IMR-90 (cell line): Measurements from ENCODE around the gene SLC7A4. TPM values are rescaled to one million over a fixed set of nuclear protein-coding genes. Genes with fewer than 3 reads are reported as not detected.

Experiments used
- ATAC-seq: fragments of 200-7000 bp; cut with Tn5 transposase; 2 replicates; pipeline ENCODE4 v1.9.1; 2020; ENCODE audit warnings: low read depth, mild to moderate bottlenecking, moderate library complexity
- BruUV-seq: library from RNA; stranded (reverse); fragments of 400-500 nt; replicated peaks from 2 replicates; lab custom pipeline; 2021; lab: Mats Ljungman, UMichigan
- CTCF ChIA-PET: fragments of 300-600 bp; formaldehyde crosslinking; extraction: SDS; loops from one replicate; lab custom pipeline; 2021; ENCODE audit warnings: antibody characterized with exemption; lab: Yijun Ruan, JAX
- POLR2A ChIA-PET: fragments of 300-600 bp; sonication (Branson Sonifier 250); formaldehyde crosslinking; loops from one replicate; lab custom pipeline; 2022; ENCODE audit warnings: antibody characterized with exemption; ENCODE audit not compliant: unreplicated experiment; lab: Charles Lee
- DNase-seq: peaks from one replicate; pipeline ENCODE4 v3.0.0; 2013
- H2AFZ ChIP-seq: replicated peaks from 2 replicates; pipeline ENCODE3; 2013; ENCODE audit warnings: low read length, mild to moderate bottlenecking; ENCODE audit not compliant: poor library complexity
- H2AK5ac ChIP-seq: 2 replicates; pipeline ENCODE4 v1.6.1; 2013; ENCODE audit warnings: low read depth, low read length, inconsistent platforms
- H2AK9ac ChIP-seq: replicated peaks from 2 replicates; pipeline ENCODE3; 2013; ENCODE audit warnings: mild to moderate bottlenecking, low read depth, low read length, moderate library complexity; ENCODE audit not compliant: poor library complexity
- H2BK120ac ChIP-seq: 2 replicates; pipeline ENCODE4 v1.6.1; 2013; ENCODE audit warnings: low read depth, low read length, inconsistent platforms
- H2BK15ac ChIP-seq: 3 replicates; pipeline ENCODE4 v1.6.1; 2013; ENCODE audit warnings: low read depth, low read length, inconsistent platforms
- H2BK20ac ChIP-seq: 2 replicates; pipeline ENCODE4 v1.6.1; 2013; ENCODE audit warnings: low read depth, mild to moderate bottlenecking, inconsistent platforms, low read length, moderate library complexity
- H2BK5ac ChIP-seq: 2 replicates; pipeline ENCODE4 v1.6.1; 2013; ENCODE audit warnings: mild to moderate bottlenecking, low read depth, low read length, inconsistent platforms; ENCODE audit not compliant: poor library complexity, severe bottlenecking
- H3K14ac ChIP-seq: replicated peaks from 2 replicates; pipeline ENCODE4 v1.6.1; 2013; ENCODE audit warnings: low read depth, low read length, inconsistent platforms
- H3K18ac ChIP-seq: 2 replicates; pipeline ENCODE4 v1.6.1; 2013; ENCODE audit warnings: low read depth, low read length, control low read depth
- H3K23ac ChIP-seq: 2 replicates; pipeline ENCODE4 v1.6.1; 2013; ENCODE audit warnings: low read depth, low read length, inconsistent platforms
- H3K27ac ChIP-seq: 2 replicates; pipeline ENCODE4 v1.5.1; 2013; ENCODE audit warnings: mild to moderate bottlenecking, control low read depth, low read length; ENCODE audit not compliant: insufficient read depth
- H3K27me3 ChIP-seq: 2 replicates; pipeline ENCODE4 v1.6.1; 2013; ENCODE audit warnings: low read length; ENCODE audit not compliant: control insufficient read depth, insufficient read depth
- H3K36me3 ChIP-seq: 2 replicates; pipeline ENCODE4 v1.6.1; 2013; ENCODE audit warnings: low read length, mixed read lengths; ENCODE audit not compliant: control insufficient read depth, insufficient read depth
- H3K4ac ChIP-seq: 2 replicates; pipeline ENCODE4 v1.6.1; 2013; ENCODE audit warnings: low read depth, low read length, inconsistent platforms
- H3K4me1 ChIP-seq: 2 replicates; pipeline ENCODE4 v1.6.1; 2013; ENCODE audit warnings: low read length, mixed read lengths; ENCODE audit not compliant: control insufficient read depth, insufficient read depth
- H3K4me2 ChIP-seq: 2 replicates; pipeline ENCODE4 v1.6.1; 2013; ENCODE audit warnings: low read depth, mild to moderate bottlenecking, control low read depth, low read length, moderate library complexity
- H3K4me3 ChIP-seq: 2 replicates; pipeline ENCODE4 v1.5.1; 2013; ENCODE audit warnings: low read depth, mild to moderate bottlenecking, control low read depth, low read length, moderate library complexity; ENCODE audit not compliant: insufficient read depth
- H3K56ac ChIP-seq: 2 replicates; pipeline ENCODE4 v1.6.1; 2013; ENCODE audit warnings: low read length, inconsistent platforms; ENCODE audit not compliant: insufficient read depth; ENCODE audit errors: extremely low read depth
- H3K79me1 ChIP-seq, 2 experiments: 2 replicates each; pipeline ENCODE4 v1.6.1; 2013; ENCODE audit warnings: low read length in 2 of 2, inconsistent platforms in 1 of 2, low read depth in 1 of 2
- H3K9ac ChIP-seq: 2 replicates; pipeline ENCODE4 v1.6.1; 2013; ENCODE audit warnings: low read depth, low read length, control low read depth
- H3K9me1 ChIP-seq: 2 replicates; pipeline ENCODE4 v1.6.1; 2013; ENCODE audit warnings: low read length, inconsistent platforms; ENCODE audit not compliant: insufficient read depth
- H3K9me3 ChIP-seq: 2 replicates; pipeline ENCODE4 v1.6.1; 2013; ENCODE audit warnings: low read length; ENCODE audit not compliant: control insufficient read depth, insufficient read depth
- H4K20me1 ChIP-seq: 2 replicates; pipeline ENCODE4 v1.6.1; 2013; ENCODE audit warnings: low read length, inconsistent platforms; ENCODE audit not compliant: insufficient read depth
- H4K5ac ChIP-seq: 2 replicates; pipeline ENCODE4 v1.6.1; 2013; ENCODE audit warnings: mild to moderate bottlenecking, low read depth, low read length, control low read depth
- H4K8ac ChIP-seq, 2 experiments: 2 replicates each; pipeline ENCODE4 v1.6.1; 2013; ENCODE audit warnings: low read depth in 2 of 2, low read length in 2 of 2, control low read depth in 1 of 2, inconsistent platforms in 1 of 2
- H4K91ac ChIP-seq: 2 replicates; pipeline ENCODE4 v1.6.1; 2013; ENCODE audit warnings: low read depth, low read length, inconsistent platforms; ENCODE audit not compliant: insufficient read depth
- BHLHE40 ChIP-seq: fragments of 150-350 bp; IDR thresholded peaks from 2 replicates; pipeline ENCODE4 v1.6.1; 2016; ENCODE audit warnings: mild to moderate bottlenecking, low read depth, low read length
- CEBPB ChIP-seq: IDR thresholded peaks from 2 replicates; pipeline ENCODE4 v1.6.1; 2012; ENCODE audit warnings: low read depth, low read length, improper control_type of control experiment
- CHD1 ChIP-seq: IDR thresholded peaks from 2 replicates; pipeline ENCODE4 v1.6.1; 2012; ENCODE audit warnings: low read depth, low read length, improper control_type of control experiment
- FOS ChIP-seq: fragments of 150-350 bp; IDR thresholded peaks from 2 replicates; pipeline ENCODE4 v1.6.1; 2016; ENCODE audit warnings: low read depth, low read length
- MAFK ChIP-seq: IDR thresholded peaks from 2 replicates; pipeline ENCODE4 v1.6.1; 2012; ENCODE audit warnings: low read depth, low read length, improper control_type of control experiment
- MAZ ChIP-seq: IDR thresholded peaks from 2 replicates; pipeline ENCODE4 v1.6.1; 2012; ENCODE audit warnings: low read depth, mild to moderate bottlenecking, low read length, improper control_type of control experiment, moderate library complexity, borderline replicate concordance
- MXI1 ChIP-seq: IDR thresholded peaks from 2 replicates; pipeline ENCODE4 v1.6.1; 2012; ENCODE audit warnings: low read depth, mild to moderate bottlenecking, low read length, moderate library complexity, borderline replicate concordance
- NFE2L2 ChIP-seq: fragments of 150-350 bp; IDR thresholded peaks from 2 replicates; pipeline ENCODE4 v1.6.1; 2016; ENCODE audit warnings: low read depth, mild to moderate bottlenecking, low read length
- POLR2A ChIP-seq: IDR thresholded peaks from 2 replicates; pipeline ENCODE4 v1.6.1; 2012; ENCODE audit warnings: mild to moderate bottlenecking, low read depth, low read length
- RAD21 ChIP-seq: IDR thresholded peaks from 2 replicates; pipeline ENCODE4 v1.6.1; 2012; ENCODE audit warnings: low read length, improper control_type of control experiment
- SMC3 ChIP-seq: fragments of 150-350 bp; IDR thresholded peaks from 2 replicates; pipeline ENCODE4 v1.6.1; 2016; ENCODE audit warnings: low read depth, mild to moderate bottlenecking, antibody characterized with exemption, low read length, moderate library complexity
- WGBS, 2 experiments: methylation state at CpG; one replicate each; pipeline versions ENCODE4 v1.1.5 to v1.1.7; 2013; ENCODE audit warnings: missing lambda C conversion rate in 2 of 2; ENCODE audit not compliant: insufficient read length in 1 of 2; ENCODE audit errors: extremely low coverage in 2 of 2; 5-methylcytosine and 5-hydroxymethylcytosine counted together
- dilution Hi-C: fragments of 300-500 bp; cut with HindIII; formaldehyde crosslinking; loops from one replicate; pipeline ENCODE4 v1.14.3; 2018; ENCODE audit warnings: low sequenced_read_pairs; ENCODE audit not compliant: unreplicated experiment
- in situ Hi-C: fragments of 300-500 bp; cut with MboI; formaldehyde crosslinking; loops from 3 replicates; pipeline ENCODE4 v1.14.3; 2019; ENCODE audit warnings: low sequenced_read_pairs, inconsistent platforms, mixed read lengths
- intact Hi-C: fragments of 100-400 bp; cut with micrococcal nuclease; formaldehyde crosslinking; loops from 2 replicates; pipeline ENCODE4 v1.10.0; 2022
- polyA plus RNA-seq, 3 experiments: library from polyadenylated mRNA; depleted of rRNA; stranded (reverse); fragments of >200 nt; gene quantifications; 2 replicates each; pipeline ENCODE4 v1.2.3, GENCODE V29; 2012; ENCODE audit warnings: low replicate concordance in 1 of 3
- total RNA-seq: library from RNA; depleted of rRNA; stranded (reverse); fragments of >200 nt; gene quantifications from 2 replicates; pipeline ENCODE4 v1.2.3, GENCODE V29; 2012
- TF ChIP-seq, protein P1 (sequence below): fragments of 150-350 bp; IDR thresholded peaks from 2 replicates; pipeline ENCODE4 v1.6.1; 2017; ENCODE audit warnings: mild to moderate bottlenecking, antibody characterized with exemption, low read length, low read depth
- TF ChIP-seq, protein P2 (sequence below): conservative IDR thresholded peaks from 2 replicates; pipeline ENCODE4 v1.5.1; 2012; ENCODE audit warnings: mild to moderate bottlenecking, low read depth, low read length, improper control_type of control experiment

SLC7A4 gene
- total and polyA plus RNA-seq, 2 of the 4 experiments (the other 2 are of a cell fraction): 0.03 TPM; not detected in 1

DNA sequence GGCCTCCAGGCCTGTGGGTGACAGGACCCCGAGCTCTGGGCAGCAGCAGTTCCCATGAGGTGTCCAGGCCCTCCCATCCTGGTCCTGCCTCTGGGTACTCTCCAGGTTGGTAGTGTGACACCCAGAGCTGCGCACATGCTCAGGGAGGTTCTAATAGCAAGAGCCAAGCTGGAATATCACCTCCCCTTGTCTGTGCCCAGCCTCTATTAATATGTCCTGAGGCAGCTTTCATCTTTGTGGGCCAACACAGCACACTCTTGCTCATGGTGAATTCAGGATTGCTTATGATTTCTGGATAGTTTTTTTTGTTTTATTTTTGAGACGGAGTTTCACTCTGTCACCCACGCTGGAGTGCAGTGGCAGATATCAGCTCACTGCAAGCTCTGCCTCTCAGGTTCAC, 14.0 kb downstream of the SLC7A4 start:
- Histone ChIP-seq H2BK120ac (no peak overlapping the region), H3K23ac (no peak overlapping the region), H3K4me2 (no peak overlapping the region), H2BK15ac (no peak overlapping the region), H3K4ac (no peak overlapping the region), H3K9ac (no peak overlapping the region), H3K4me1 (peaks cover 14% of the 10 kb centered on the region), H2BK5ac (no peak overlapping the region), H2AFZ (no peak overlapping the region), H3K36me3 (no peaks in the 10 kb centered on the region), H3K4me3 (no peak overlapping the region), H4K20me1 (peaks cover 4% of the 10 kb centered on the region; the same call in 1 of the 2 replicates), H2AK5ac (no peak overlapping the region), H3K27me3 (peaks cover 7% of the 10 kb centered on the region), H4K8ac (no peak overlapping the region), H4K5ac (no peak overlapping the region), H3K14ac (no peak overlapping the region), H3K56ac (no peak overlapping the region), H2AK9ac (no peak overlapping the region), H3K27ac (no peak overlapping the region), H3K9me3 (no peaks in the 10 kb centered on the region), H2BK20ac (no peak overlapping the region), H4K91ac (no peak overlapping the region), H3K9me1 (peaks cover 6% of the 10 kb centered on the region; the same call in 1 of the 2 replicates), H3K79me1 (0 out of 4 replicates have a peak, but pooled peaks cover 0 to 5% of the 10 kb centered on the region in 2 experiments), H3K18ac (no peak overlapping the region)
- BruUV-seq: no TSS peak
- ATAC-seq (no peak), DNase-seq (no peak)
- in situ Hi-C loops: loop anchor here (10.0 kb wide), 1 partner anchor 76 kb away; no protein-coding TSS in a partner anchor
- intact Hi-C loops: no loop called here
- WGBS, 2 experiments: 86% methylated on average over 3 of the region's 4 CpGs; no CpG with 5 or more reads in 1 of the 2 experiments
- ChIA-PET POLR2A (no interaction called here), CTCF (no interaction called here)
- dilution Hi-C loops: no loop called here
- TF ChIP-seq POLR2A (no peak), RAD21 (no peak), MXI1 (no peak), CHD1 (no peak), MAZ (no peak), SMC3 (no peak), MAFK (no peak), BHLHE40 (no peak), NFE2L2 (no peak), FOS (no peak), CEBPB (no peak)
- TF ChIP-seq, protein P1, sequence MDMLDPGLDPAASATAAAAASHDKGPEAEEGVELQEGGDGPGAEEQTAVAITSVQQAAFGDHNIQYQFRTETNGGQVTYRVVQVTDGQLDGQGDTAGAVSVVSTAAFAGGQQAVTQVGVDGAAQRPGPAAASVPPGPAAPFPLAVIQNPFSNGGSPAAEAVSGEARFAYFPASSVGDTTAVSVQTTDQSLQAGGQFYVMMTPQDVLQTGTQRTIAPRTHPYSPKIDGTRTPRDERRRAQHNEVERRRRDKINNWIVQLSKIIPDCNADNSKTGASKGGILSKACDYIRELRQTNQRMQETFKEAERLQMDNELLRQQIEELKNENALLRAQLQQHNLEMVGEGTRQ: no peak
- TF ChIP-seq, protein P2, sequence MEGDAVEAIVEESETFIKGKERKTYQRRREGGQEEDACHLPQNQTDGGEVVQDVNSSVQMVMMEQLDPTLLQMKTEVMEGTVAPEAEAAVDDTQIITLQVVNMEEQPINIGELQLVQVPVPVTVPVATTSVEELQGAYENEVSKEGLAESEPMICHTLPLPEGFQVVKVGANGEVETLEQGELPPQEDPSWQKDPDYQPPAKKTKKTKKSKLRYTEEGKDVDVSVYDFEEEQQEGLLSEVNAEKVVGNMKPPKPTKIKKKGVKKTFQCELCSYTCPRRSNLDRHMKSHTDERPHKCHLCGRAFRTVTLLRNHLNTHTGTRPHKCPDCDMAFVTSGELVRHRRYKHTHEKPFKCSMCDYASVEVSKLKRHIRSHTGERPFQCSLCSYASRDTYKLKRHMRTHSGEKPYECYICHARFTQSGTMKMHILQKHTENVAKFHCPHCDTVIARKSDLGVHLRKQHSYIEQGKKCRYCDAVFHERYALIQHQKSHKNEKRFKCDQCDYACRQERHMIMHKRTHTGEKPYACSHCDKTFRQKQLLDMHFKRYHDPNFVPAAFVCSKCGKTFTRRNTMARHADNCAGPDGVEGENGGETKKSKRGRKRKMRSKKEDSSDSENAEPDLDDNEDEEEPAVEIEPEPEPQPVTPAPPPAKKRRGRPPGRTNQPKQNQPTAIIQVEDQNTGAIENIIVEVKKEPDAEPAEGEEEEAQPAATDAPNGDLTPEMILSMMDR: no peak
